GM10266 (cell line): ENCODE data around the gene DEFB114.

Source experiments
- DNase-seq: peaks from one replicate; pipeline ENCODE4 v3.0.0; 2012; ENCODE audit errors: extremely low spot score
- TF ChIP-seq, protein P1 (sequence below): IDR thresholded peaks from 2 replicates; pipeline ENCODE4 v1.5.1; 2012; ENCODE audit warnings: mild to moderate bottlenecking, low read depth; ENCODE audit not compliant: control insufficient read depth, insufficient read depth; ENCODE audit errors: missing control alignments

The DEFB114 gene

DNA sequence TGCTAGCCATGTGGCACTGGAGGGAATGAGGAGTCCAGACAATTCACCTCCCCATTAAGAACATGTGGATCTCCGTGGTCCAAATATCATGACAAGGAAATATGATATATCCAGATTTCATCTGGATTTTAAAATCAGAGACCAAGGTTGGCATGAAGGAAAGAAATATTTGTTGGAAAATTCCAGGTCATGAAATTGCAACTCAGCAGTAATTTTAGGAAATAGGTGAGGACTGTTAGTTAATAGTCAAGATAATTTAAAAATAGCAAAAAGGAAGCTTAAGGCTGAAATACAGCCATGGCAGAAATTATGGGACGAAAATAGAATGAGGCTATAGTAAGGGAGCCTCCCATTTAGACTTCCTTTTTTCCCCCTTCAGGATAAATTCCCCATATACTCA is 26.9 kb downstream of the DEFB114 start:
- TF ChIP-seq, protein P1, sequence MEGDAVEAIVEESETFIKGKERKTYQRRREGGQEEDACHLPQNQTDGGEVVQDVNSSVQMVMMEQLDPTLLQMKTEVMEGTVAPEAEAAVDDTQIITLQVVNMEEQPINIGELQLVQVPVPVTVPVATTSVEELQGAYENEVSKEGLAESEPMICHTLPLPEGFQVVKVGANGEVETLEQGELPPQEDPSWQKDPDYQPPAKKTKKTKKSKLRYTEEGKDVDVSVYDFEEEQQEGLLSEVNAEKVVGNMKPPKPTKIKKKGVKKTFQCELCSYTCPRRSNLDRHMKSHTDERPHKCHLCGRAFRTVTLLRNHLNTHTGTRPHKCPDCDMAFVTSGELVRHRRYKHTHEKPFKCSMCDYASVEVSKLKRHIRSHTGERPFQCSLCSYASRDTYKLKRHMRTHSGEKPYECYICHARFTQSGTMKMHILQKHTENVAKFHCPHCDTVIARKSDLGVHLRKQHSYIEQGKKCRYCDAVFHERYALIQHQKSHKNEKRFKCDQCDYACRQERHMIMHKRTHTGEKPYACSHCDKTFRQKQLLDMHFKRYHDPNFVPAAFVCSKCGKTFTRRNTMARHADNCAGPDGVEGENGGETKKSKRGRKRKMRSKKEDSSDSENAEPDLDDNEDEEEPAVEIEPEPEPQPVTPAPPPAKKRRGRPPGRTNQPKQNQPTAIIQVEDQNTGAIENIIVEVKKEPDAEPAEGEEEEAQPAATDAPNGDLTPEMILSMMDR: no peak
- DNase-seq: no peak

DNA sequence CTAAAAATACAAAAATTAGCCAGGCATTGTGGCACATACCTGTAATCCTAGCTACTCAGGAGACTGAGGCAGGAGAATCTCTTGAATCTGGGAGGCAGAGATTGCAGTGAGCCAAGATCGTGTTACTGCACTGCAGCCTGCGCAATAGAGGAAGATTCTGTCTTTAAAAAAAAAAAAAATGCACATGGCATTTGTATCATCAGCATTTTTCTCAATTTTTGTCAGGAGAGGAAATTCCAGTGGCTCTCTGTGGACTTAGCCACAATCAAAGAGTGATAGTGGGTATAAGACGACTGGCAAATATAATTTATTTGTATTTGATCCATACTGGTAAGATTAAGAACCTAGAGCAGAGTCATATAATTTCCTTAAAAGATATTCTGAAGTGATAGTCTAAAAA is 28.6 kb downstream of the DEFB114 start:
- no peak for DNase-seq
- TF ChIP-seq, protein P1: no peak

DNA sequence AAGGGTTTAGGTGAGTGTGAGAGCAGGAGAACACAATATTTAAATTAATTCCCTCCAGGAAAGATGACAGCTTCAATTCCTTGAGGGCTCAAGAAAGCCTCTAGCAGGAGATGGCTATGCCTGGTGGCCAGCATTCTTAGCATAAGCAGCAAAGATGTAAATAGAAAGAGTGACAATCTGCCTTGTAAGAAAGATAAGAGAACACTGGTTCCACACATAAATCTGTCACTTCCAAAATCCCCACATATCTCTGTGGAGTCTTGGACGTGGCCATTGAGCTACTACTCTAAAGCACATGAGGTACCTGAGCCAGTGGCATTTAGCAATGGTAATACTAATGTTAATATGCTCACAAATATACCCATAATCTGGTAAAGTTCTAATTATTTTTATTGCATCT is 29.2 kb downstream of the DEFB114 start:
- TF ChIP-seq, protein P1: no peak

GRCh38 chr6:49933526-49933925 is 30.4 kb downstream of the DEFB114 start:
- DNase-seq: no peak
- TF ChIP-seq, protein P1: no peak

More for the DNA sequence above, 29.2 kb downstream of the DEFB114 start:
- DNase-seq: no peak

DNA sequence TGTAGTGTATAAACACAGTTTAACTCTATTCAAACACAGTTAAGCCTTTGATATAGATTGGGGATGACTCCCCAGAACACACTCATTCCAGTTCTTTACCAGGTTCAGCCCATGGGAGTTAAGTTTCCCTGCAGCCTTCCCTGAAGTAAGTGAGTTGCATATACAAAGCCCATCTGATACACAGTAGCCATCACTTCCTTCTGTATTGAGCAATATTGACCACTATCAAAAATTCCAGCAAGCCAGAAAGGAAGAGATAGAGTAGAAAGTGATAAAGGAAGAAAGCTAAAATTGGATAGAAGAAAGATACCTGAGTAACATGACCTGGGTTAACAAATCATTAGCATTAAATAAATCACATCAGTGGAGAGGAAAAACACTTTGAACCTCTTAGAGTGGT is 34.6 kb downstream of the DEFB114 start:
- TF ChIP-seq, protein P1: no peak
- DNase-seq: no peak

DNA sequence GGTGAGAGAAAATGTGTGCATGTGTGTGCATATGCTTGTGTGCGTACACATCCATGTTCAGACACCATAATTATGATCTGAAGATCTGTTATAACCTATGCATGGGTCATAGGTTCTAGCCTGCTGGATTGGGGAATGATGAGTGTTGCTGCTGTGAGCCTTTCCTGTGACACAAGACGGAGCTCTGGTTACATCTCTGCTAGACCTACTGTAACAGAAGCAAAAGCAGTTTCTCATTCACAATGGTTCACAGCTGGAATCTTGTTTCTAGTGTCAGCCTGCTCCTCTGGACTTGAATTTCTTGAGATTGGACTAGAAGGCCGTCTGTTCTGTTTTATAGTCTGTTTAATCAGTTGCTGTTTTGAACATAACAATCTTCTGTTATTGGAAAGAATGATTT is 40.1 kb downstream of the DEFB114 start:
- TF ChIP-seq, protein P1: no peak
- DNase-seq: no peak

DNA sequence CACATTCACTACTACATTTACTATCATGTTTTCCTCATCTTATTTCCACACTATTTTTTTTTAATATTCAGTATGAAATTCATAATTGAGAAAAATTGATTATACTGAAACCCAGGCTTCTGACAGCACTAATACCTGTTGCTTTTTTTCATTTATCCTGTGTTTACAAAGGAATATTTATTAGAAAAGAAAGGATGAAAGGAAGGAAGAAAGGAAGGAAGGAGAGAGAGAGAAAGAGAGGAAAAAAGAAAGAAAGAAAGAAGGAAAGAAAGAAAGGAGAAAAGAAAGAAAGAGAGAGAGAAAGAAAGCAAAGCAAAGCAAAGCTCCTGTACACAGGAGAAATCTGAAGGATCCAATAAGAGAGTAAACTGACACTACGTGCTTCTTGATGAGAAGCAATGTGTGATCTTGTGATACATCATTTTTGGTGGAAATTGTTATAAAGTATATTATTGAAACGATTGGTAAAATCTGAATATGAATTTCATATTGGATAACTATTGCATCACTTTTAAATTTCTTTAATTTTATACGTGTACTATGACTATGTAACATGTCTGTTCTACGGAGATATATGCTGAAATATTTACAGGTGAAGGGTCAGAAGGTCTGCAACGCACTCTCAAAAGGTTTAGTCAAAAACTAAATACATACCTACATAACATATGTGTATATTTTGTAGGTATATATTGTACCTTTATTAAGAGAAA is 43.9 kb downstream of the DEFB114 start:
- no peak for DNase-seq
- TF ChIP-seq, protein P1: no peak
